Mammary microvascular endothelial cell (primary cell): ENCODE data around the gene CFP. TPM values are rescaled to one million over a fixed set of nuclear protein-coding genes. Genes with fewer than 3 reads are reported as not detected.

Source experiments
- total RNA-seq: library from RNA; depleted of rRNA; stranded (reverse); fragments of >200 nt; gene quantifications from 2 replicates; pipeline ENCODE4 v1.2.3, GENCODE V29; 2015

The CFP gene
- 0.20 TPM in 1 of 2 replicates, not detected in the other for total RNA-seq

DNA sequence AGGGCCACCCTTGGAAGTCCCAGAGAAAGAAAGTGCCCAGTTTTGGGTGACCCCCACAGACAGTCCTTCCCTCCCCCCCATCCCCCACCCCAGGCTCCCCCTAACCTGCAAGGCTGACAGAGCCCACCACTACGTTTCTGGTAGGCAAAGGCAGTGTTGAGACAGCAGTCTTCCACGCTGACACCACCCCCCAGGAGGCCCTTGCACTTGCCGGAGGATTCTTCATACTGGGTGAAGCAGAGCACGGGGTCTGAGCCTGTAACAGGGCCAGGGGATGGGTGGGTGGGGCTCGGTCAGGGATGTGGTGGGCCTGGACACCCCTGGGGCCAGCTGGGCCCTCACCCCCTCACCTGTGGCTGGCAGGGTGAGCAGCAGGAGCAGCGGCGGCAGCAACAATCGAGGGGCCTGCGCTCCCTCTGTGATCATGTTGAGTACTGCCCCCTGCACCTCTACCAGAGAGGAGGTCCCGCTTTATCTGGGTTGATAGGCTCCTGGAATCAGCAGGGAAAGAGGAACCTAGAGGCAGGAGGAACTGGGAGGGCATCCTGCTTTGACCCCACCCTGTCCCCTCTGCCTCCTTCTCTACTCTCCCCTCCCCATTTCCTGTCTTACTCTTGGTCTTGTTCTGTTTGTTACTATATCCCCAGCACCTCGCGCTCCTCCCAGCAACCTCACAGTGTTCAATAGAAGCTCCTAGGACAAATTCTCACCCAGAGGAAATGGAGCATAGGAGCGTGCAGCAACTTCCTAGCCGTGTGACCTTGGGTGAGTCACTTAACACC lies at the start of gene CFP:
TSS of gene CFP (minus strand) at position 512 of the 782 bp plus-strand sequence. CDS start at position 426, 86 bp downstream.

DNA sequence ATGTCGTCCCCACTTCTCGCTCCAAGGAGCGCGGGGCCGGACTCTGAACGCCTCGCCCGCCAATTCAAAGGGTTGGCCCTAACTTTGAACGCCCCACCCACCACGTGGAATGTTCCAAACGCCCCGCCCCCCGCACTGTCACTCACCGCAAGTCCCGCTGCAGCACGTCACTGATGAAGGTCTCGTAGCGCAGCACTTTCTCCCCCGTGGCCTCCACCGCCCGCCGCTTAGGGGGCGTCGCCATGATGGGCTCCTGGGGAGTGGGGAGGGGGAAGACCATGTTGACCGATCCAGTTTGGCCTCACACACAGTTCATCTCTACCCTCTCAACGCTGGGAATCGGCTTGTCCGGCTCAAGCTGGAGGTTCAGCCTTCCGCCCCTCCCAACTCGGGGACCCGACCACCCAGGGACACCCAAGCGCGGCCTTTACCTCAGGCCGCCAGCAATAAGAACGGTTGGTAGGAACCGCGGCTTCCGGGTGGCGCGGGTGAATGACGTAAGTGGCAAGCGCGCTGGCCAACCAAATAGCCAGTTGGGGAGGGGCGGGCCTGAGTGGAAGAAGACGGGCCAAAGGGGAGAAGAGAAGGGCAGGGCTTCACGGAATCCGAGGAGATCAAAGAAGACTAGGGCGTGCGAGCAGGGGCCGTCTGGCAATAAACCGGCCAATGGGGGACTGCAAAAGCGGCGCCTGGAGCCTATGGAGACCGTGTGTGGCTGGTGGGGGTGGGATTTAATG lies 29.1 kb upstream of the CFP start, which contains the start of gene UXT:
TSS of gene UXT (minus strand) at position 497 of the 737 bp plus-strand sequence. CDS start at position 244, 253 bp downstream.

DNA sequence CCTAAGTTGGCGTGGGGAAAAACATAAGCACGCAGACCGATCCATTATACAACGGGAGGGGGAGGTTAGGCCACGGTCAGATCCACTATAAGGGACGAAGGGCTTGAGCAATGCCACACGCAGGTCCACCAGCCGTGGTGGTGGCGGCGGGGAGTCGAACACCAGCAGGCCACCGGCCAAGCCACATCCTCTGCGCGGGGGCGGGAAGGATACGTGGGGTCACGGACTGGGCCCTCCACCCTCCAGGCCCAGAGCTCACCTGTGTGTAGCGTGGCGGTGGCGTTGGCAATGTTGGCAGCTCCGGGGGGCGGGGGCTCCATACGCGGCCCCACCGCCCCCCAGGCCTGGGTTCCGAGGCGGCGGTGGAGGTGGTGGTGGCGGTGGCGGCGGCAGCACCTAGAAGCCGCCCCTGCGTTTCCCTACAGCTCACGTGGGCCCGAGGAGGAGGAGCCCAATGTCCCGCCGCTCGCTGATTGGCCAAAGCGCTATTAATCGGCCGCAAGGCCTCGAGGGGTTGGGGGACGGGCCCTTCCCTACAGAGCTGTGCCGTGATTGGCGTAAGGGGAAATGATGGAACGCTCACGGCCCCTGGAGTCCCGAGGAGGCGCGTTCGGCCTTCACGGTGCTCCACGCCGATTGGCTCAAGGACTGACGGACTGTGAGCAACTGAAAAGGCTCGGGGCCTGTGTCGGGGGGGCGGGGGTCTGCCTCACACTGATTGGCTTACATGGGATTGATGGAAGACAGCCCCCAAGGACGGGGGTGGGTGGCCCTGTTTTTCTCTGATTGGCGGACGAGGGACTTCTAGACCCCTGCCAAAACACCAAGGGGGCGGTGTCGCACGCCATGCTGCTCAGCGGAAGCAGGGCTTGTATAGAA lies 20.7 kb upstream of the CFP start, which contains the start of gene ELK1:
TSS of gene ELK1 (minus strand) at position 400 of the 879 bp plus-strand sequence. CDS start 9,122 bp downstream, outside the sequence.

DNA sequence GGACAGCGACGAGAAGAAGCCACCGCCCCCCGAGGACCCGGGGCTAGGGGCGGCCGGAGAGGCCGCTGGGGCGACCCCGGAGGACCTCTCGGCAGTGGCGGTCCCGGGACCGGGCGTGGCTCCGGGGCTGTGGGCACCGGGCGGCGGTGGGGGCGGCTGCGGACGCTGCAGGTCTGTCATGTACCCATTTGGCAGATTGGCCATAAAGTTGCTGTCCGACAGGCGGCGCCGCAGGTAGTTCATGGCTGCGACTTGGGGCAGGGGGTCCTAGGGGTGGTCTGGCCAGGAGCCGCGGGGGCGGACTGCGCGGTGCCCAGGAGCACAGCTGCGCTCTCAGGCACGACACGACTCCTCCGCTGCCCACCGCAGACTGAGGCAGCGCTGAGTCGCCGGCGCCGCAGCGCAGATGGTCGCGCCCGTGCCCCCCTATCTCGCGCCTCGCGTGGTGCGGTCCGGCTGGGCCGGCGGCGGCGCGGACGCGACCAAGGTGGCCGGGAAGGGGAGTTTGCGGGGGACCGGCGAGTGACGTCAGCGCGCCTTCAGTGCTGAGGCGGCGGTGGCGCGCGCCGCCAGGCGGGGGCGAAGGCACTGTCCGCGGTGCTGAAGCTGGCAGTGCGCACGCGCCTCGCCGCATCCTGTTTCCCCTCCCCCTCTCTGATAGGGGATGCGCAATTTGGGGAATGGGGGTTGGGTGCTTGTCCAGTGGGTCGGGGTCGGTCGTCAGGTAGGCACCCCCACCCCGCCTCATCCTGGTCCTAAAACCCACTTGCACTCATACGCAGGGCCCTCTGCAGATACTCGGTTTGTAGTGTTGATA lies 10.0 kb downstream of the CFP start, which contains the start of gene SYN1:
TSS of gene SYN1 (minus strand) at position 372 of the 817 bp plus-strand sequence. CDS start at position 243, 129 bp downstream.

DNA sequence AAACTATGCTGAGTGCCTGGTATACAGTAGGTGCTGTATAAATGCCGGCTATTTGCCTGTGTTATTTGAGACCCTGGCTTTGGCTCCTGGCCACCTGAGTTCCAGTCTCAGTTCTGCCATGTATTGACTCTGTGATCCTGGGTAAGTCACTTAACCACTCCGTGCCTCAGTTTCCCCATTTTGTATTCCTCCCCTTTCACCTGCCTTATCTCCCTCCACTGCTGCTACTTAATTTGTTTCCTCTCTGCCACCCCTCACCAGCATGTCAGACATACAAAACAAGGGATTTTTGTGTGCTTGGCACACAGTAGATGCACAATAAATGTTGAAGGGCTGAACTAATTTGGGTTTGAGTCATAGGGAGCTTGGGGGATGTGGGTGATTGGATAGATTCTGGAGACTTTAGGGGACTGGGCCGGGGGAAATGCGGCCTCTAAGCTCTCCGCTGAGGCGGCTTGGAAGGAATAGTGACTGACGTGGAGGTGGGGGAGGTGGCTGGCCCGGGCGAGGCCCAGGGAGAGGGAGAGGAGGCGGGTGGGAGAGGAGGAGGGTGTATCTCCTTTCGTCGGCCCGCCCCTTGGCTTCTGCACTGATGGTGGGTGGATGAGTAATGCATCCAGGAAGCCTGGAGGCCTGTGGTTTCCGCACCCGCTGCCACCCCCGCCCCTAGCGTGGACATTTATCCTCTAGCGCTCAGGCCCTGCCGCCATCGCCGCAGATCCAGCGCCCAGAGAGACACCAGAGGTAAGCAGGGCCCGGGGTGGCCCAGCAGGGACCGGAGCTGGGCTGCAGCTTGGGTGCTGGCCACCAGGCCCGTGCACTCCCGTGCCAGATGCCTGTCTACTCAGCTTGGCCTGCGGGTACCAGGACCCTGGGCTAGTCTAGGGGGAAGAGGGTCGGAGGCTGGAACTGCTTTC lies 47.7 kb downstream of the CFP start, which contains the start of gene TIMP1:
TSS of gene TIMP1 (plus strand) at position 706 of the 917 bp plus-strand sequence. CDS start 980 bp downstream, outside the sequence.

Other genes starting within 250 kb of the CFP start
- 5.3 and 6.9 TPM in 2 replicates for gene ZNF41, start 146.7 kb downstream of the CFP start, total RNA-seq
- 40.9 and 44.1 TPM in 2 replicates for gene ARAF, start 68.7 kb downstream of the CFP start, total RNA-seq
- 132 and 133 TPM in 2 replicates for gene TIMP1, start 47.5 kb downstream of the CFP start, total RNA-seq
- 0.05 and 0.07 TPM in 2 replicates for gene SYN1, start 10.1 kb downstream of the CFP start, total RNA-seq
- gene ELK1, start 20.6 kb upstream of the CFP start, total RNA-seq: 25.4 and 30.8 TPM in 2 replicates
- gene UXT, start 29.2 kb upstream of the CFP start, total RNA-seq: 122 and 141 TPM in 2 replicates
- gene ZNF81, start 207.0 kb upstream of the CFP start, total RNA-seq: 2.0 and 5.9 TPM in 2 replicates